AML-193 (cell line): ENCODE measurements around the gene GPC5.

Source experiments
- DNase-seq, 2 experiments: peaks; one replicate each; lab custom pipeline; 2025; lab: John Stamatoyannopoulos, UW

GPC5 gene

GRCh38 chr13:91537376-91537775 is 139.0 kb downstream of the GPC5 start:
- DNase-seq = no peak

- no peak for DNase-seq
Measured at GRCh38 chr13:91539286-91540157, 141.1 kb downstream of the GPC5 start.

GRCh38 chr13:91540158-91540736 is 141.8 kb downstream of the GPC5 start:
- no peak for DNase-seq

- no peak for DNase-seq
Measured at GRCh38 chr13:91544723-91545122, 146.3 kb downstream of the GPC5 start.

- no peak for DNase-seq
Measured at GRCh38 chr13:91546900-91547299, 148.5 kb downstream of the GPC5 start.

GRCh38 chr13:91553584-91553983 is 155.2 kb downstream of the GPC5 start:
- DNase-seq = no peak

GRCh38 chr13:91554101-91554500 is 155.7 kb downstream of the GPC5 start:
- no peak for DNase-seq

- no peak for DNase-seq
Measured at GRCh38 chr13:91557328-91558090, 159.1 kb downstream of the GPC5 start.

GRCh38 chr13:91563799-91564198 is 165.4 kb downstream of the GPC5 start:
- DNase-seq = no peak

- no peak for DNase-seq
Measured at GRCh38 chr13:91564396-91564795, 166.0 kb downstream of the GPC5 start.

- no peak for DNase-seq
Measured at GRCh38 chr13:91565296-91565695, 166.9 kb downstream of the GPC5 start.

GRCh38 chr13:91567485-91568207 is 169.2 kb downstream of the GPC5 start:
- DNase-seq = no peak

GRCh38 chr13:91571681-91572080 is 173.3 kb downstream of the GPC5 start:
- no peak for DNase-seq

- no peak for DNase-seq
Measured at GRCh38 chr13:91572439-91572838, 174.0 kb downstream of the GPC5 start.

- no peak for DNase-seq
Measured at GRCh38 chr13:91572944-91573598, 174.7 kb downstream of the GPC5 start.

GRCh38 chr13:91574766-91575165 is 176.3 kb downstream of the GPC5 start:
- no peak for DNase-seq

GRCh38 chr13:91576590-91576989 is 178.2 kb downstream of the GPC5 start:
- peak in 1 of 2 experiments; percentile 16 for DNase-seq

GRCh38 chr13:91579320-91579719 is 180.9 kb downstream of the GPC5 start:
- DNase-seq = no peak

GRCh38 chr13:91580749-91581148 is 182.3 kb downstream of the GPC5 start:
- no peak for DNase-seq

- DNase-seq = no peak
Measured at GRCh38 chr13:91586609-91587008, 188.2 kb downstream of the GPC5 start.

- no peak for DNase-seq
Measured at GRCh38 chr13:91588541-91588940, 190.1 kb downstream of the GPC5 start.
